Measurements from ENCODE around the gene EDN3. TPM values are rescaled to one million over a fixed set of nuclear protein-coding genes. Genes with fewer than 3 reads are reported as not detected.

Gene EDN3
- total and polyA plus RNA-seq, 2 of the 8 experiments (the other 6 are each of a cell fraction or from before 2014, with no cell fraction given), result 0.17 to 0.38 TPM

- 0 out of 7 replicates have a peak, but pooled peaks cover 0 to 2% (median 0%) of the 10 kb centered on the region in 4 experiments for H3K27me3 ChIP-seq (replicated peaks in 1 of 4; ENCODE audit: control insufficient read depth in 3 of 4, extremely low read depth in 1 of 4, insufficient read depth in 3 of 4, low read length in 3 of 4)
- H2AFZ ChIP-seq (ENCODE audit: low read length), result no peak overlapping the region
- H3K4me3 ChIP-seq (ENCODE audit: extremely low read depth in 1 of 4, insufficient read depth in 2 of 4, low read depth in 3 of 4, low read length in 4 of 4), result no peak overlapping the region
- no peak overlapping the region for H2BK120ac ChIP-seq (replicated peaks; ENCODE audit: low read depth, low read length)
- no peak overlapping the region for H2BK12ac ChIP-seq (ENCODE audit: low read depth, low read length)
- no peak overlapping the region for H3K4ac ChIP-seq (replicated peaks; ENCODE audit: insufficient read length, low read depth, low read length)
- no peak overlapping the region for H2AK5ac ChIP-seq (ENCODE audit: low read depth, low read length)
- no peak overlapping the region for H2BK15ac ChIP-seq (ENCODE audit: low read length)
- no peak overlapping the region for H2BK20ac ChIP-seq (ENCODE audit: low read length)
- no peak for FAIRE-seq
- H3K4me2 ChIP-seq (ENCODE audit: insufficient read depth in 1 of 2, low read depth in 2 of 2, low read length in 2 of 2), result no peak overlapping the region
- DNase-seq (ENCODE audit: low read depth in 1 of 2, low spot score in 2 of 2), result no peak
- no peak overlapping the region for H2BK5ac ChIP-seq (ENCODE audit: low read depth, low read length)
- H4K91ac ChIP-seq (replicated peaks; ENCODE audit: insufficient read length, low read length), result no peak overlapping the region
- ChIA-PET POLR2A (ENCODE audit: partially characterized antibody) (no interaction called here), CTCF (ENCODE audit: partially characterized antibody) (interaction anchor here (1.2 kb wide), 1 partner anchor 10 kb away, joined by 3 read pairs; no protein-coding TSS in a partner anchor)
- no peak overlapping the region for H3K23ac ChIP-seq (ENCODE audit: insufficient read length)
- no peak overlapping the region for H4K5ac ChIP-seq (ENCODE audit: insufficient read length, low read depth, low read length)
- no peak for TF ChIP-seq E2F6 (IDR thresholded peaks at IDR 0.05)
- TF ChIP-seq RBBP5 (IDR thresholded peaks at IDR 0.05; ENCODE audit: borderline replicate concordance, low read depth, low read length), result no peak
- no peak for TF ChIP-seq POLR2A (IDR thresholded peaks at IDR 0.05; ENCODE audit: control extremely low read depth in 1 of 2, low read depth in 2 of 2, low read length in 2 of 2)
- no peak for TF ChIP-seq TEAD4 (IDR thresholded peaks at IDR 0.05; ENCODE audit: low read depth, low read length)
- TF ChIP-seq SIX5 (IDR thresholded peaks at IDR 0.05; ENCODE audit: low read depth, low read length), result no peak
- TF ChIP-seq SAP30 (IDR thresholded peaks at IDR 0.05; ENCODE audit: insufficient read depth, insufficient replicate concordance, low read length), result no peak
- TF ChIP-seq JUND (IDR thresholded peaks at IDR 0.05; ENCODE audit: low read length), result no peak
- TF ChIP-seq ATF3 (IDR thresholded peaks at IDR 0.05; ENCODE audit: insufficient read depth, low read depth, low read length), result no peak
- no peak for TF ChIP-seq FOSL1 (IDR thresholded peaks at IDR 0.05; ENCODE audit: insufficient read depth, low read depth, low read length)
- no peak for TF ChIP-seq MAX (IDR thresholded peaks at IDR 0.05)
- no peak for TF ChIP-seq EP300 (IDR thresholded peaks at IDR 0.05; ENCODE audit: borderline replicate concordance in 1 of 2, low read depth in 2 of 2, low read length in 2 of 2)
- no peak for TF ChIP-seq EGR1 (IDR thresholded peaks at IDR 0.05; ENCODE audit: borderline replicate concordance, low read depth, low read length)
- TF ChIP-seq KDM5A (IDR thresholded peaks at IDR 0.05; ENCODE audit: low read length), result no peak
- H3K27ac ChIP-seq (ENCODE audit: low read depth, low read length), result no peak overlapping the region
- H4K20me1 ChIP-seq (replicated peaks in 1 of 2; ENCODE audit: control insufficient read depth in 1 of 2, insufficient read depth in 2 of 2, low read length in 2 of 2), result no peaks in the 10 kb centered on the region
- H3K79me2 ChIP-seq (ENCODE audit: control insufficient read depth in 1 of 2, insufficient read depth in 2 of 2, low read length in 2 of 2), result no peaks in the 10 kb centered on the region
- H3K9ac ChIP-seq (replicated peaks in 1 of 4; ENCODE audit: extremely low read depth in 1 of 4, low read depth in 3 of 4, low read length in 3 of 4), result no peak overlapping the region
- H3K18ac ChIP-seq (ENCODE audit: extremely low read depth, low read length), result no peak overlapping the region
- H3K79me1 ChIP-seq (ENCODE audit: low read depth, low read length), result no peaks in the 10 kb centered on the region
- H3K4me1 ChIP-seq (replicated peaks in 1 of 4; ENCODE audit: control insufficient read depth in 3 of 4, insufficient read depth in 4 of 4, low read length in 3 of 4), result no peaks in the 10 kb centered on the region; a peak in 2 of 7 replicates
- no peaks in the 10 kb centered on the region; the same call in 1 of the 2 replicates for H3K23me2 ChIP-seq (ENCODE audit: low read depth, low read length)
- no peaks in the 10 kb centered on the region for H3K9me3 ChIP-seq (ENCODE audit: insufficient read depth in 2 of 2, low read depth in 1 of 2, low read length in 1 of 2)
- no peaks in the 10 kb centered on the region for H3K36me3 ChIP-seq (ENCODE audit: control insufficient read depth in 2 of 4, insufficient read depth in 4 of 4, low read length in 3 of 4)
- H3K14ac ChIP-seq (ENCODE audit: insufficient read length), result no peak overlapping the region
- H4K8ac ChIP-seq (ENCODE audit: extremely low read depth, insufficient read depth, low read length), result no peak overlapping the region; the same call in 1 of the 2 replicates
- WGBS, 2 experiments (ENCODE audit: extremely low coverage in 1 of 2, insufficient coverage in 1 of 2, insufficient read length in 1 of 2, insufficient replicate concordance in 2 of 2, low coverage in 1 of 2, low lambda C conversion rate in 2 of 2, missing lambda C conversion rate in 1 of 2), result 90% methylated on average over 4 of the region's 4 CpGs; no CpG with 5 or more reads in 1 of the 2 experiments
- H3K56ac ChIP-seq (replicated peaks; ENCODE audit: insufficient read length, low read depth, low read length), result no peak overlapping the region
Measured at GRCh38 chr20:59352541-59352940, 52.1 kb downstream of the EDN3 start.
